Subcutaneous adipose tissue (tissue), 4 donors: ENCODE results near the gene FTL. TPM values are rescaled to one million over a fixed set of nuclear protein-coding genes. Genes with fewer than 3 reads are reported as not detected.

Experiments
- small RNA-seq: library from RNA; depleted of rRNA; stranded (forward); fragments of <200 nt; gene quantifications from one replicate; pipeline ENCODE3, GENCODE V24; 2016
- total RNA-seq, 4 donors: library from RNA; depleted of rRNA; stranded (reverse); fragments of >200 nt; gene quantifications; one replicate each; pipeline ENCODE4 v1.1.0, GENCODE V29; 2016
- TF ChIP-seq, protein P1 (sequence below): fragments of 450-650 bp; IDR thresholded peaks from one replicate; pipeline ENCODE4 v1.5.1; 2016; ENCODE audit warnings: low read depth, mild to moderate bottlenecking, control low read depth, antibody characterized with exemption, moderate library complexity

Gene FTL
- total RNA-seq, 4 donors from 2014 or later = 7,770 to 28,830 (median 13,714) TPM

- TF ChIP-seq, protein P1, sequence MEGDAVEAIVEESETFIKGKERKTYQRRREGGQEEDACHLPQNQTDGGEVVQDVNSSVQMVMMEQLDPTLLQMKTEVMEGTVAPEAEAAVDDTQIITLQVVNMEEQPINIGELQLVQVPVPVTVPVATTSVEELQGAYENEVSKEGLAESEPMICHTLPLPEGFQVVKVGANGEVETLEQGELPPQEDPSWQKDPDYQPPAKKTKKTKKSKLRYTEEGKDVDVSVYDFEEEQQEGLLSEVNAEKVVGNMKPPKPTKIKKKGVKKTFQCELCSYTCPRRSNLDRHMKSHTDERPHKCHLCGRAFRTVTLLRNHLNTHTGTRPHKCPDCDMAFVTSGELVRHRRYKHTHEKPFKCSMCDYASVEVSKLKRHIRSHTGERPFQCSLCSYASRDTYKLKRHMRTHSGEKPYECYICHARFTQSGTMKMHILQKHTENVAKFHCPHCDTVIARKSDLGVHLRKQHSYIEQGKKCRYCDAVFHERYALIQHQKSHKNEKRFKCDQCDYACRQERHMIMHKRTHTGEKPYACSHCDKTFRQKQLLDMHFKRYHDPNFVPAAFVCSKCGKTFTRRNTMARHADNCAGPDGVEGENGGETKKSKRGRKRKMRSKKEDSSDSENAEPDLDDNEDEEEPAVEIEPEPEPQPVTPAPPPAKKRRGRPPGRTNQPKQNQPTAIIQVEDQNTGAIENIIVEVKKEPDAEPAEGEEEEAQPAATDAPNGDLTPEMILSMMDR = no peak
Measured at GRCh38 chr19:49014123-49014869, 49.2 kb downstream of the FTL start.

- TF ChIP-seq, protein P1 = no peak
Measured at GRCh38 chr19:49014870-49015255, 49.8 kb downstream of the FTL start.

DNA sequence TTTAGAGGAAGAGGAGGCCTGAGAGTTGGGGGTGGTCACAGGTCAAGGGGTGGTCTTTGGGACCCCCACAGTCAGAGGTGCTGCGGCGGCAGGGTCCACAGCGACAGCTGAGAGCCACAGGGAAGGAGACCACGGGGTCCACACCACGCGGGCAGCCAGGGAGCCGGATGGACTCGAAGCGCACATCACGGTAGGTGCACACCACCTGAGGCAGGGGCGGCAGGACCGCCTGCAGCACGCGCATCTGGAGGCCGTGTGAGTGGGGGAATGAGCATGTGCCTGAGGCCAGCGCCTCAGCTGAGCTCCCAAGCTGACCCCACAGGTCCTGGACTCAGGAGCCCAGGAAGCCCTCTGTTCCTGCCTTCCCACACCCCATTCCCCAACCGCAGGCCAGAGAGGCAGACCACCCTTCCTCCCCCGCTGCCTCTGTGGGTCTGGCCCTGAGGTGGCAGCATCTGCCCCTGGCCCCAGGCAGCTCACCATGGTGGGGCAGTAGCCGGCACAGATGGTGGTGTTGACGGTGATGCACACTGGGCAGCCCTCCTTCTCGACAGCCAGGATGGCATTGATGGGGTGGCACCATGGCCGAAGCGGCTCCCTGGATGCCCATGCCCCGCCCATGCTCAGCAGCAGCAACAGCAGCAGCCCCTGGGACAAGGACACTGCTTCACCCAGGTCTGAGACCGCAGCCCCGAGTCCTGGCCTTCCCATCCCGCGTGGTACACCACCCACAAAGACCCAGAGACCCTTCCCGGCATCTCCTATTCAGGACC lies 51.1 kb downstream of the FTL start:
- TF ChIP-seq, protein P1 = no peak

Small RNA genes within 50 kb of the gene (small RNA-seq; reads per million reads assigned to genes)
- gene AC026803.1 (not detected), gene MIR6798 (not detected)

Other genes starting within 250 kb of the FTL start
- under 1 TPM in 1 of 4 donors, not detected in 3; 0.51 TPM for gene MAMSTR, start 245.6 kb upstream of the FTL start, total RNA-seq
- 10 to 100 TPM in 3 of 4 donors, 1 to 10 TPM in 1; 4.1 to 38.1 (median 11.5) TPM for gene RASIP1, start 224.7 kb upstream of the FTL start, total RNA-seq
- gene IZUMO1, start 218.4 kb upstream of the FTL start, total RNA-seq = under 1 TPM in 1 of 4 donors, not detected in 3; 0.75 TPM
- 1 to 10 TPM; 1.0 to 7.2 (median 4.4) TPM for gene FUT1, start 212.7 kb upstream of the FTL start, total RNA-seq
- not detected for gene FGF21, start 209.8 kb upstream of the FTL start, total RNA-seq
- gene BCAT2, start 154.3 kb upstream of the FTL start, total RNA-seq = 10 to 100 TPM; 25.4 to 71.6 (median 40.1) TPM
- 10 to 100 TPM in 3 of 4 donors, 1 to 10 TPM in 1; 6.4 to 19.0 (median 13.8) TPM for gene HSD17B14, start 128.8 kb upstream of the FTL start, total RNA-seq
- gene PLEKHA4, start 96.7 kb upstream of the FTL start, total RNA-seq = 10 to 100 TPM in 1 of 4 donors, 1 to 10 TPM in 3; 5.7 to 27.3 (median 8.5) TPM
- 10 to 100 TPM; 30.5 to 81.7 (median 48.3) TPM for gene PPP1R15A, start 92.9 kb upstream of the FTL start, total RNA-seq
- under 1 TPM in 1 of 4 donors, not detected in 3; 0.22 TPM for gene TULP2, start 66.6 kb upstream of the FTL start, total RNA-seq
- 100 to 1,000 TPM; 128 to 480 (median 313) TPM for gene NUCB1, start 65.0 kb upstream of the FTL start, total RNA-seq
- gene DHDH, start 31.6 kb upstream of the FTL start, total RNA-seq = 1 to 10 TPM in 1 of 4 donors, not detected in 3; 1.1 TPM
- gene BAX, start 10.4 kb upstream of the FTL start, total RNA-seq = 10 to 100 TPM; 21.0 to 37.2 (median 31.2) TPM
- 10 to 100 TPM; 15.1 to 86.3 (median 34.5) TPM for gene GYS1, start 28.0 kb downstream of the FTL start, total RNA-seq
- 10 to 100 TPM; 34.3 to 62.5 (median 49.4) TPM for gene RUVBL2, start 28.6 kb downstream of the FTL start, total RNA-seq
- not detected for gene LHB, start 51.8 kb downstream of the FTL start, total RNA-seq
- gene CGB3, start 59.0 kb downstream of the FTL start, total RNA-seq = not detected
- not detected for gene CGB2, start 66.6 kb downstream of the FTL start, total RNA-seq
- gene CGB1, start 71.6 kb downstream of the FTL start, total RNA-seq = not detected
- not detected for gene CGB5, start 78.5 kb downstream of the FTL start, total RNA-seq
- gene CGB8, start 83.8 kb downstream of the FTL start, total RNA-seq = not detected
- gene CGB7, start 92.4 kb downstream of the FTL start, total RNA-seq = 1 to 10 TPM in 1 of 4 donors, not detected in 3; 1.3 TPM
- not detected for gene NTF4, start 99.5 kb downstream of the FTL start, total RNA-seq
- not detected for gene KCNA7, start 107.4 kb downstream of the FTL start, total RNA-seq
- 100 to 1,000 TPM; 122 to 164 (median 152) TPM for gene SNRNP70, start 120.1 kb downstream of the FTL start, total RNA-seq
- gene LIN7B, start 149.1 kb downstream of the FTL start, total RNA-seq = 1 to 10 TPM in 3 of 4 donors, not detected in 1; 6.6 to 9.0 (median 7.1) TPM
- 1 to 10 TPM in 3 of 4 donors, not detected in 1; 1.1 to 6.5 (median 1.5) TPM for gene C19orf73, start 153.8 kb downstream of the FTL start, total RNA-seq
- gene PPFIA3, start 154.2 kb downstream of the FTL start, total RNA-seq = 1 to 10 TPM in 3 of 4 donors, under 1 TPM in 1; 0.68 to 5.7 (median 2.4) TPM
- 1 to 10 TPM in 2 of 4 donors, under 1 TPM in 2; 0.49 to 3.8 (median 1.7) TPM for gene HRC, start 190.1 kb downstream of the FTL start, total RNA-seq
- 10 to 100 TPM in 3 of 4 donors, 1 to 10 TPM in 1; 6.5 to 25.8 (median 11.8) TPM for gene TRPM4, start 192.5 kb downstream of the FTL start, total RNA-seq